Keratinocyte (primary cell): ENCODE measurements around the gene STUB1. TPM values are rescaled to one million over a fixed set of nuclear protein-coding genes. Genes with fewer than 3 reads are reported as not detected.

ENCODE experiments used
- DNase-seq: peaks from one replicate; pipeline ENCODE4 v3.0.0-alpha.2; 2011; ENCODE audit warnings: low read depth, missing footprints, low spot score
- FAIRE-seq: peaks from 2 replicates; lab custom pipeline; 2011; peaks lifted over from hg19 to GRCh38; lab: Jason Lieb, UNC
- H2AFZ ChIP-seq: 2 replicates; pipeline ENCODE4 v1.6.0; 2012; ENCODE audit warnings: low read length, control low read depth, inconsistent platforms; ENCODE audit not compliant: control insufficient read depth
- H3K27ac ChIP-seq: 2 replicates; pipeline ENCODE4 v1.5.1; 2011; ENCODE audit warnings: low read length; ENCODE audit not compliant: control insufficient read depth, insufficient read depth
- H3K27me3 ChIP-seq: 3 replicates; pipeline ENCODE4 v1.6.0; 2011; ENCODE audit warnings: low read length; ENCODE audit not compliant: control insufficient read depth, insufficient read depth; ENCODE audit errors: extremely low read depth
- H3K36me3 ChIP-seq, 2 experiments: 2 replicates in 1 of 2; 3 replicates in 1 of 2; pipeline ENCODE4 v1.5.1; 2011; ENCODE audit warnings: low read length in 2 of 2, mild to moderate bottlenecking in 1 of 2; ENCODE audit not compliant: control insufficient read depth in 2 of 2, insufficient read depth in 2 of 2; ENCODE audit errors: extremely low read depth in 1 of 2
- H3K4me1 ChIP-seq: 3 replicates; pipeline ENCODE4 v1.5.1; 2011; ENCODE audit warnings: low read length; ENCODE audit not compliant: control insufficient read depth, insufficient read depth; ENCODE audit errors: extremely low read depth
- H3K4me2 ChIP-seq: 3 replicates; pipeline ENCODE4 v1.6.0; 2011; ENCODE audit warnings: low read depth, low read length; ENCODE audit not compliant: control insufficient read depth, insufficient read depth; ENCODE audit errors: extremely low read depth
- H3K4me3 ChIP-seq, 3 experiments: fragments of 200-600 bp in 1 of 3; sonication (generic) in 1 of 3; 2 replicates in 2 of 3; 3 replicates in 1 of 3; pipeline ENCODE4 v1.5.1; 2011 to 2016; ENCODE audit warnings: low read length in 3 of 3, mild to moderate bottlenecking in 3 of 3, control low read depth in 2 of 3, inconsistent platforms in 1 of 3, low read depth in 1 of 3, mixed read lengths in 1 of 3, mixed run types in 1 of 3, moderate library complexity in 1 of 3; ENCODE audit not compliant: control insufficient read depth in 2 of 3, insufficient read depth in 2 of 3; ENCODE audit errors: extremely low read depth in 1 of 3
- H3K79me2 ChIP-seq: 2 replicates; pipeline ENCODE4 v1.6.0; 2012; ENCODE audit warnings: low read length; ENCODE audit not compliant: control insufficient read depth, insufficient read depth
- H3K9ac ChIP-seq: 3 replicates; pipeline ENCODE4 v1.6.0; 2011; ENCODE audit warnings: low read length; ENCODE audit not compliant: control insufficient read depth, insufficient read depth; ENCODE audit errors: extremely low read depth
- H3K9me1 ChIP-seq: 3 replicates; pipeline ENCODE4 v1.6.0; 2011; ENCODE audit warnings: low read length; ENCODE audit not compliant: control insufficient read depth, insufficient read depth; ENCODE audit errors: extremely low read depth
- H3K9me3 ChIP-seq: 2 replicates; pipeline ENCODE4 v1.5.1; 2012; ENCODE audit warnings: low read depth, low read length; ENCODE audit not compliant: control insufficient read depth
- H4K20me1 ChIP-seq: 3 replicates; pipeline ENCODE4 v1.6.0; 2011; ENCODE audit warnings: low read length; ENCODE audit not compliant: control insufficient read depth, insufficient read depth; ENCODE audit errors: extremely low read depth
- EZH2 ChIP-seq: IDR thresholded peaks from one replicate; pipeline ENCODE4 v1.6.1; 2012; ENCODE audit warnings: inconsistent platforms, mild to moderate bottlenecking, low read length, moderate library complexity
- dilution Hi-C: fragments of 300-500 bp; cut with MboI; formaldehyde crosslinking; loops from one replicate; pipeline ENCODE4 v1.7.0; 2020; ENCODE audit warnings: low sequenced_read_pairs; ENCODE audit not compliant: extremely low pct_ligation_motif_present
- polyA plus RNA-seq, 5 experiments: library from polyadenylated mRNA; depleted of rRNA in 3 of 5; stranded (reverse) in 3 of 5; stranded (forward) in 1 of 5; unstranded in 1 of 5; fragments of >200 nt; gene quantifications; 1 replicate in 1 of 5; 2 replicates in 3 of 5; 3 replicates in 1 of 5; pipeline versions ENCODE4 v1.2.1 to v1.2.3, GENCODE V29; 2011 to 2012; ENCODE audit warnings: missing spikeins in 2 of 5, low read depth in 1 of 5, low replicate concordance in 1 of 5
- TF ChIP-seq, protein P1 (sequence below), 3 experiments: IDR thresholded peaks in 1 of 3; conservative IDR thresholded peaks in 1 of 3; optimal IDR thresholded peaks in 1 of 3; 2 replicates in 2 of 3; 3 replicates in 1 of 3; pipeline versions ENCODE3 to v1.5.1; 2011; ENCODE audit warnings: low read length in 3 of 3, mild to moderate bottlenecking in 3 of 3, moderate library complexity in 2 of 3, control low read depth in 1 of 3, inconsistent platforms in 1 of 3; ENCODE audit not compliant: insufficient read depth in 2 of 3; ENCODE audit errors: extremely low read depth in 1 of 3

Gene STUB1
- polyA plus RNA-seq, 1 donor (not counting 4 experiments of a cell fraction or from before 2014, with no cell fraction given), result 124 TPM

DNA sequence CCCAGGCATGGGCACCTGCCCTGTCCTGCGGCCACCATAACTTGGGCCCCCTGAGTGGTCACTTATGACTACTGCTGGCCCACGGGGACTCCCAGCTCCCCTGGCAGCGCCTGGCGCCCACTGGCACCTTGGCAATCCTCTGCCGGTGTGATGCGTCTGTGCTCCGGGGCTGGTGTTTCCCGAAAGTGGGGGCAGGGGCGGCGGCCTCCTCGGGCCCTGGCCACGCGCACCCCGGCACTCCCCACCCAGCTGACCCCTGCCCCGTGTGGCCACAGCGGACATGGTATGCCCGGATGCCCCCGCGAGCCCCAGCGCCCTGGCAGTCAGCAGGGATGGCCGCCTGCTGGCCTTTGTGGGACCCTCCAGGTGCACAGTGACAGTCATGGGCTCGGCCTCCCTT lies 22.7 kb upstream of the STUB1 start:
- Histone ChIP-seq H3K27me3 (no peaks in the 10 kb centered on the region), H3K4me3 (no peak overlapping the region), H3K9ac (no peak overlapping the region), H3K9me3 (no peaks in the 10 kb centered on the region), H2AFZ (no peak overlapping the region), H3K9me1 (no peaks in the 10 kb centered on the region), H3K4me1 (no peaks in the 10 kb centered on the region), H4K20me1 (no peaks in the 10 kb centered on the region), H3K27ac (no peak overlapping the region), H3K36me3 (peaks cover under 1 to 4% of the 10 kb centered on the region in 2 experiments), H3K4me2 (no peak overlapping the region), H3K79me2 (no peaks in the 10 kb centered on the region)
- TF ChIP-seq EZH2, result no peak
- FAIRE-seq (no peak), DNase-seq (no peak)
- dilution Hi-C loops, result no loop called here

DNA sequence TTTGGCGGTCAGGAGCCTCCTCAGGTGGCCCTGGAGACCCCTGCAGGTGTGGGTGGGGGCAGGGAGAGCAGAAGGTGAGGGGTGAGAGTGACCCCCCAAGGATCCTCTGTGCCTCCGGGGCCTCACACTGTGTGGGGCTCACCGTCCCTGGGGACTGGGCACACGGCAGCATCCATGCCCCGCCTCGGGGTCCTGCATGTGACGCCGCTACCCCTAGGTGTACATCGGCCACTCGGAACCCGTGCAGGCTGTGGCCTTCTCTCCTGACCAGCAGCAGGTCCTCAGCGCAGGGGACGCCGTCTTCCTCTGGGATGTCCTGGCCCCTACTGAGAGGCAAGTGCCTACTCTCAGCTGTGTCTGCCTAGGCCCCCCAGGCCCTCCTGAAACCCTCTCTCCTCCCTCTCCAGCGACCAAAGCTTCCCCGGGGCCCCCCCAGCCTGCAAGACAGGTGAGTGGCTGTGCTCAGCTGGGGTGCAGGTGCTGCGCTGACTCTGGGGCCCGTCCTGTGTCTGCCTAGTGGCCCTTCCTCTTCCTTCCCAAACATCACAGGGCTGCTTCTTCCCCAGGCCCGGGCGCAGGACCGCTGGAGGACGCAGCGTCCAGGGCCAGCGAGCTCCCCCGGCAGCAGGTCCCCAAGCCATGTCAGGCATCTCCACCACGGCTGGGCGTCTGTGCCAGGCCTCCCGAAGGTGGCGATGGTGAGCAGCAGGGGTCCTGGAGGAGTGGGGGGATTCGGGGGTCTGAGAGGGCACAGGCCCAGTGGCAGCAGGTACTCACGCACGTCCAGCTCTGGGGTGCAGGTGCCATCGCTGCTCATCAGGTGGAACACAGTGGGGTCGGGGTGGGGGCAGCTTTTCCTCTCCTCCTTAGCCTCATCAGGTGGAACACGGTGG lies 21.3 kb upstream of the STUB1 start:
- dilution Hi-C loops, result no loop called here
- Histone ChIP-seq H4K20me1 (no peaks in the 10 kb centered on the region), H3K4me1 (no peaks in the 10 kb centered on the region), H3K36me3 (no peaks in the 10 kb centered on the region), H3K9me3 (no peaks in the 10 kb centered on the region), H3K4me2 (no peak overlapping the region), H3K27ac (no peak overlapping the region), H2AFZ (no peak overlapping the region), H3K27me3 (no peaks in the 10 kb centered on the region), H3K9me1 (no peaks in the 10 kb centered on the region), H3K4me3 (no peak overlapping the region), H3K9ac (no peak overlapping the region), H3K79me2 (no peaks in the 10 kb centered on the region)
- no peak for TF ChIP-seq EZH2
- TF ChIP-seq, protein P1, sequence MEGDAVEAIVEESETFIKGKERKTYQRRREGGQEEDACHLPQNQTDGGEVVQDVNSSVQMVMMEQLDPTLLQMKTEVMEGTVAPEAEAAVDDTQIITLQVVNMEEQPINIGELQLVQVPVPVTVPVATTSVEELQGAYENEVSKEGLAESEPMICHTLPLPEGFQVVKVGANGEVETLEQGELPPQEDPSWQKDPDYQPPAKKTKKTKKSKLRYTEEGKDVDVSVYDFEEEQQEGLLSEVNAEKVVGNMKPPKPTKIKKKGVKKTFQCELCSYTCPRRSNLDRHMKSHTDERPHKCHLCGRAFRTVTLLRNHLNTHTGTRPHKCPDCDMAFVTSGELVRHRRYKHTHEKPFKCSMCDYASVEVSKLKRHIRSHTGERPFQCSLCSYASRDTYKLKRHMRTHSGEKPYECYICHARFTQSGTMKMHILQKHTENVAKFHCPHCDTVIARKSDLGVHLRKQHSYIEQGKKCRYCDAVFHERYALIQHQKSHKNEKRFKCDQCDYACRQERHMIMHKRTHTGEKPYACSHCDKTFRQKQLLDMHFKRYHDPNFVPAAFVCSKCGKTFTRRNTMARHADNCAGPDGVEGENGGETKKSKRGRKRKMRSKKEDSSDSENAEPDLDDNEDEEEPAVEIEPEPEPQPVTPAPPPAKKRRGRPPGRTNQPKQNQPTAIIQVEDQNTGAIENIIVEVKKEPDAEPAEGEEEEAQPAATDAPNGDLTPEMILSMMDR (optimal IDR thresholded peaks at IDR 0.05 in 1 of 3, IDR thresholded peaks at IDR 0.05 in 1 of 3, conservative IDR thresholded peaks at IDR 0.05 in 1 of 3; ENCODE audit: extremely low read depth in 1 of 3, insufficient read depth in 2 of 3, low read length in 3 of 3), result peak in 2 of 3 experiments; percentile 6 to 26
- FAIRE-seq (no peak), DNase-seq (no peak)
